Neuron (in vitro differentiated cells): ENCODE results near the gene VPS37C.
"Not testable (repeated sequence)": the region's sequence is repeated elsewhere in the genome, so short reads cannot be mapped to it uniquely, and the experiment has no call there.

Source experiments
- H2AFZ ChIP-seq: one replicate; pipeline ENCODE4 v1.6.1; 2013; ENCODE audit warnings: low read depth, mild to moderate bottlenecking, inconsistent platforms, low read length, moderate library complexity
- H3K27me3 ChIP-seq: one replicate; pipeline ENCODE4 v1.6.1; 2013; ENCODE audit warnings: low read length; ENCODE audit not compliant: insufficient read depth
- H3K36me3 ChIP-seq: one replicate; pipeline ENCODE4 v1.6.1; 2013; ENCODE audit warnings: low read length; ENCODE audit not compliant: insufficient read depth
- H3K4me1 ChIP-seq: one replicate; pipeline ENCODE4 v1.6.1; 2013; ENCODE audit warnings: low read length; ENCODE audit not compliant: insufficient read depth
- H3K4me3 ChIP-seq: 2 replicates; pipeline ENCODE4 v1.5.1; 2013; ENCODE audit warnings: mild to moderate bottlenecking, low read length, moderate library complexity
- H3K9me3 ChIP-seq: one replicate; pipeline ENCODE4 v1.6.1; 2013; ENCODE audit warnings: low read length

VPS37C gene

GRCh38 chr11:61095021-61095420 lies 66.2 kb downstream of the VPS37C start:
- Histone ChIP-seq H3K36me3 (no peaks in the 10 kb centered on the region), H2AFZ (no peak overlapping the region), H3K27me3 (no peaks in the 10 kb centered on the region), H3K4me1 (no peaks in the 10 kb centered on the region), H3K9me3 (peaks cover 3% of the 10 kb centered on the region), H3K4me3 (no peak overlapping the region)

- not testable (repeated sequence) for H3K4me3 ChIP-seq, H3K9me3 ChIP-seq, H3K36me3 ChIP-seq, H3K4me1 ChIP-seq, H3K27me3 ChIP-seq, H2AFZ ChIP-seq
Measured at GRCh38 chr11:61094167-61094566, 67.1 kb downstream of the VPS37C start.

- H3K4me3 ChIP-seq = no peak overlapping the region
- H3K36me3 ChIP-seq = no peaks in the 10 kb centered on the region
- no peak overlapping the region for H2AFZ ChIP-seq
- H3K27me3 ChIP-seq = no peaks in the 10 kb centered on the region
- no peaks in the 10 kb centered on the region for H3K4me1 ChIP-seq
- peaks cover 3% of the 10 kb centered on the region for H3K9me3 ChIP-seq
Measured at GRCh38 chr11:61092908-61093763, 68.1 kb downstream of the VPS37C start.

DNA sequence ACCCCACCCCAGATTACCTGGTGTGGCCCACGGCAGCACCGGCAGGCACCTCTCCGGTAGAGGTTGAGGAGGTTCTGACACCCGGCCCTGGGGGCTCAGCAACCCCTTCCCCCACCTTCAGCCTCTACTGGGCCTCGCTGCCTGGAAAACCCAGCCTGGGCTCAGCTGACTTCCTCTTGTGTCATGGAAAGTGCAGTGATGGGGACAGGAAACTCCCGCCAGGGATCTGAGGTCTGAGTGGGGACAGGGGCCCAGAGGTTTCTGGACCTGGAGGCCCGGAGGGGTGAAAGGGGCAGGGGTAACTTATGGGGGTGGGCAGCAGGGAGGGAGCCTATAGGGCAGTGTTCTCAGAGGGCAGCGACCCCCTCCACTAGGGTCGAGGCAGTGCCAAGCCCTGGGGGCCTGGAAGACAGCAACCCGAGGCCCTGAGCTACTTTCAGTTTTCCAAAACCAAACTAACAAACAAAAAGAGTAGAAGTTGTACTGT lies 68.9 kb downstream of the VPS37C start:
- Histone ChIP-seq H2AFZ (no peak overlapping the region), H3K27me3 (no peaks in the 10 kb centered on the region), H3K4me1 (no peaks in the 10 kb centered on the region), H3K4me3 (no peak overlapping the region), H3K36me3 (no peaks in the 10 kb centered on the region), H3K9me3 (peaks cover 3% of the 10 kb centered on the region)

- Histone ChIP-seq H3K4me1 (no peaks in the 10 kb centered on the region), H3K36me3 (no peaks in the 10 kb centered on the region), H3K4me3 (no peak overlapping the region), H3K9me3 (peaks cover 3% of the 10 kb centered on the region), H3K27me3 (no peaks in the 10 kb centered on the region), H2AFZ (no peak overlapping the region)
Measured at GRCh38 chr11:61091373-61092279, 69.6 kb downstream of the VPS37C start.

GRCh38 chr11:61090982-61091372 lies 70.2 kb downstream of the VPS37C start:
- Histone ChIP-seq H3K36me3 (no peaks in the 10 kb centered on the region), H3K4me3 (no peak overlapping the region)

DNA sequence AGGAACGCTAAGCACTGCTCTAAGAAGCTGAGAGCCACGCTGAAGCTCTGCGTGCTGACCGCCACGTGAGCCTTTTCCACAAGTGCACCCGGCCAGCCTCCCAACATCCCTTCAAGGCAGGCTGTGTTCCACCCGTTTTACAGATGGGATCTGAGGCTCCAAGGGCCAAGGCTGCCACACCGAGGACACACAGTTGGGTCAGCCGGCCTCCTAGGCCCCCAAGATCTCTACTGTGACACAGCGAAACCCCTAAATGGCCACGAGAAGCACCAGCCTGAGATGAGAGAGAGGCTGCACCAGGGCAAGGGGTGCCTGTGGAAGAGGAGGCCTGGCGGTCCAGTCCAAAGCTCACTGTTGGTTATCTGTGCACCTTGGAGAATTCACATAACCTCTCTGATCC lies 70.7 kb downstream of the VPS37C start:
- Histone ChIP-seq H3K4me1 (no peaks in the 10 kb centered on the region), H3K4me3 (no peak overlapping the region), H3K27me3 (no peaks in the 10 kb centered on the region), H3K9me3 (peaks cover 3% of the 10 kb centered on the region), H2AFZ (no peak overlapping the region), H3K36me3 (no peaks in the 10 kb centered on the region)

More at GRCh38 chr11:61090982-61091372, 70.2 kb downstream of the VPS37C start:
- Histone ChIP-seq H3K9me3 (peaks cover 3% of the 10 kb centered on the region), H2AFZ (no peak overlapping the region), H3K4me1 (no peaks in the 10 kb centered on the region), H3K27me3 (no peaks in the 10 kb centered on the region)

DNA sequence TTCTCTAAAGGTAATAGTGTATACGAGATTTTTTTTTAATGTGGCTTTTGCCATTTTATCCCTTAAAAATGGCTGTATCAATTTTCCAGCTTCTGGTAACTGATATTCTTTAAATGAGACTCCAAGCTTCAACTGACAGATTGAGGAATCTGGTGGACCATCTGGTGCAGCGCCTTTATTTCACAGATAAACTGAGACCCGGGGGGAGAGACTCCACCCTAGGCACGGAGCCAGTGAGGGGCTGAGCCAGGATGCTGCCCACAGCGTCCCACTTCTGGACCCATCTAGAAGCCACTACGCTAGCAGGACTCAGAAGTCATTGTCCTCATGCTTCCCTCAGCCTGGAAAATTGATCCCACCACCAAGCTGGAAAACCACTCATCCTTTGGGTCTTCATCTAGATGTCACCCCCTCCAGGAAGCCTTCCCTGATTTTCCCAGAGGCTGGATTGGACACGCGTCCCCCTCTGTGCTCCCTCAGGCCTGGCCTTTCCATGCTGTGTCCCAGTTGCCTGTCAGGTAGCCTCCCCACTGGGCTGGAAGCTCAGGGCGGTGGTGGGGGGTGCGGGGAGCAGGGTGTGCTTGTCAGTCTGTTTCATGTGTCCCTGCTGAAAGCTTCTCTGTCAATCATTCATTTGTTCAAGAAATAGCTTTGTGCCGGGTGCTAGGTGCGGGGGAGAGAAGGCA lies 71.3 kb downstream of the VPS37C start:
- Histone ChIP-seq H3K36me3 (no peaks in the 10 kb centered on the region), H2AFZ (no peak overlapping the region), H3K4me3 (no peak overlapping the region), H3K4me1 (no peaks in the 10 kb centered on the region), H3K9me3 (peaks cover 3% of the 10 kb centered on the region), H3K27me3 (no peaks in the 10 kb centered on the region)

DNA sequence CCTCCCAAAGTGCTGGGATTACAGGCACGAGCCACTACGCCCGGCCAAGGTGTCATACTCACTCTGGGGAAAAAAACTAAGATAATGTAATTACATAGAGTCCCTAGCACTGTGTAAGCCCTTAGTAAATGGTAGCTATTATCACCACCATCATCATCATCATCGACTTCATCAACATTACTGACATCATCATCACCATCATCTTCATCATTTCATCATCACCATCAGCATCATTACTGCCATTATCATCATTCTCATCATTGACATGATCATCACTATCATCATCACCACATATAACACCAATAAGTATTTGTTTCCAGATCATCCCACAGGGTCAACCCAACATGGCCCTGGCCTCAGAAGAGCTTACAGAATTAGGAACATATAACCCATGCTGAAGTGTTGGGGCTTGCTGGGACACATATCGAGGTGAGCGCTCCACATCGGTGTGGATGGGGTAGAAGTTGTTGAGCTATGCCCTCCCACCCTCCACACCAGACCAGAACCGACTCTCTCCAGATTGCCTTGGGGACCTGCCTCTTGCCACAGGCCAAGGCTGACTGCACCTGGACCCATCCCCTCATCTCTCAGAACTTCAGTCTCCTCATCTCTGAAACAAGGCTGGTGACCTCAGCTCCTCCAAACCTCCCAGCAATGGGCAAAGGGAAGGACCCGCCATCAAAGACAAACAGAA lies 73.7 kb downstream of the VPS37C start:
- no peaks in the 10 kb centered on the region for H3K9me3 ChIP-seq
- no peak overlapping the region for H2AFZ ChIP-seq
- no peaks in the 10 kb centered on the region for H3K36me3 ChIP-seq
- no peak overlapping the region for H3K4me3 ChIP-seq
- H3K27me3 ChIP-seq = no peaks in the 10 kb centered on the region
- H3K4me1 ChIP-seq = no peaks in the 10 kb centered on the region

DNA sequence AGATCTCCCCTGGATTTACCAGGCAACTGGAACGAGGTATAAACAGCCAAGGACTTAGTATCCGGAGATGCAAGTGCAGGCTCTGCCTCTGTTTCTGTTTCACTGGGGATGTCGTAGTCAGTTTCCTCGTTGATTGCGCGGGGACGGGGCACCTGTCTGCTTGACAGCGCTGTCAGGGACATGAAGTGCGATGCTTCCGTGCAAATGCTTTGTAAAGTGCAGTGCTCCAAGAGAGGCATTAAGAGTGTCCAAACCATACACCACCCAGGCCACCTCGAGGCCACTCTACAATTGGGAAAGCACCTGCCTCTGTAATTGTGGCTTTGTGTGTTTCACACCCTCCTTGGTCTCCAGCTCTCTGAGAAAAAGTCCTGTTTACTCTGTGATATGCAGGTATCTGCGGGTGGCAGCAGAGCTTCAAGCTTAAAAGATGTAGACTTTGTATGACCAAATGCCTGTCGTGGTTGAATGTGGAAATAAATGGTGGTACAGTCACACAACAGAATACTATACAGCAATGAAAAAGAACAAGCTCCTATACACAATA lies 77.6 kb downstream of the VPS37C start:
- Histone ChIP-seq H3K36me3 (no peaks in the 10 kb centered on the region), H3K4me3 (no peak overlapping the region), H3K4me1 (no peaks in the 10 kb centered on the region), H3K27me3 (no peaks in the 10 kb centered on the region), H3K9me3 (no peaks in the 10 kb centered on the region), H2AFZ (no peak overlapping the region)

- no peak overlapping the region for H3K4me3 ChIP-seq
- H2AFZ ChIP-seq = no peak overlapping the region
- H3K27me3 ChIP-seq = no peaks in the 10 kb centered on the region
- H3K9me3 ChIP-seq = no peaks in the 10 kb centered on the region
- H3K36me3 ChIP-seq = no peaks in the 10 kb centered on the region
- H3K4me1 ChIP-seq = no peaks in the 10 kb centered on the region
Measured at GRCh38 chr11:61082931-61083531, 78.2 kb downstream of the VPS37C start.
